IMR-90 (cell line): ENCODE results near the gene MRE11. TPM values are rescaled to one million over a fixed set of nuclear protein-coding genes. Genes with fewer than 3 reads are reported as not detected.

Experiments
- ATAC-seq: fragments of 200-7000 bp; cut with Tn5 transposase; 2 replicates; pipeline ENCODE4 v1.9.1; 2020; ENCODE audit warnings: low read depth, mild to moderate bottlenecking, moderate library complexity
- BruUV-seq: library from RNA; stranded (reverse); fragments of 400-500 nt; replicated peaks from 2 replicates; lab custom pipeline; 2021; lab: Mats Ljungman, UMichigan
- CTCF ChIA-PET: fragments of 300-600 bp; formaldehyde crosslinking; extraction: SDS; loops from one replicate; lab custom pipeline; 2021; ENCODE audit warnings: antibody characterized with exemption; lab: Yijun Ruan, JAX
- POLR2A ChIA-PET: fragments of 300-600 bp; sonication (Branson Sonifier 250); formaldehyde crosslinking; loops from one replicate; lab custom pipeline; 2022; ENCODE audit warnings: antibody characterized with exemption; ENCODE audit not compliant: unreplicated experiment; lab: Charles Lee
- DNase-seq: peaks from one replicate; pipeline ENCODE4 v3.0.0; 2013
- H2AFZ ChIP-seq: replicated peaks from 2 replicates; pipeline ENCODE3; 2013; ENCODE audit warnings: low read length, mild to moderate bottlenecking; ENCODE audit not compliant: poor library complexity
- H2AK5ac ChIP-seq: 2 replicates; pipeline ENCODE4 v1.6.1; 2013; ENCODE audit warnings: low read depth, low read length, inconsistent platforms
- H2AK9ac ChIP-seq: replicated peaks from 2 replicates; pipeline ENCODE3; 2013; ENCODE audit warnings: mild to moderate bottlenecking, low read depth, low read length, moderate library complexity; ENCODE audit not compliant: poor library complexity
- H2BK120ac ChIP-seq: 2 replicates; pipeline ENCODE4 v1.6.1; 2013; ENCODE audit warnings: low read depth, low read length, inconsistent platforms
- H2BK15ac ChIP-seq: 3 replicates; pipeline ENCODE4 v1.6.1; 2013; ENCODE audit warnings: low read depth, low read length, inconsistent platforms
- H2BK20ac ChIP-seq: 2 replicates; pipeline ENCODE4 v1.6.1; 2013; ENCODE audit warnings: low read depth, mild to moderate bottlenecking, inconsistent platforms, low read length, moderate library complexity
- H2BK5ac ChIP-seq: 2 replicates; pipeline ENCODE4 v1.6.1; 2013; ENCODE audit warnings: mild to moderate bottlenecking, low read depth, low read length, inconsistent platforms; ENCODE audit not compliant: poor library complexity, severe bottlenecking
- H3K14ac ChIP-seq: replicated peaks from 2 replicates; pipeline ENCODE4 v1.6.1; 2013; ENCODE audit warnings: low read depth, low read length, inconsistent platforms
- H3K18ac ChIP-seq: 2 replicates; pipeline ENCODE4 v1.6.1; 2013; ENCODE audit warnings: low read depth, low read length, control low read depth
- H3K23ac ChIP-seq: 2 replicates; pipeline ENCODE4 v1.6.1; 2013; ENCODE audit warnings: low read depth, low read length, inconsistent platforms
- H3K27ac ChIP-seq: 2 replicates; pipeline ENCODE4 v1.5.1; 2013; ENCODE audit warnings: mild to moderate bottlenecking, control low read depth, low read length; ENCODE audit not compliant: insufficient read depth
- H3K27me3 ChIP-seq: 2 replicates; pipeline ENCODE4 v1.6.1; 2013; ENCODE audit warnings: low read length; ENCODE audit not compliant: control insufficient read depth, insufficient read depth
- H3K36me3 ChIP-seq: 2 replicates; pipeline ENCODE4 v1.6.1; 2013; ENCODE audit warnings: low read length, mixed read lengths; ENCODE audit not compliant: control insufficient read depth, insufficient read depth
- H3K4ac ChIP-seq: 2 replicates; pipeline ENCODE4 v1.6.1; 2013; ENCODE audit warnings: low read depth, low read length, inconsistent platforms
- H3K4me1 ChIP-seq: 2 replicates; pipeline ENCODE4 v1.6.1; 2013; ENCODE audit warnings: low read length, mixed read lengths; ENCODE audit not compliant: control insufficient read depth, insufficient read depth
- H3K4me2 ChIP-seq: 2 replicates; pipeline ENCODE4 v1.6.1; 2013; ENCODE audit warnings: low read depth, mild to moderate bottlenecking, control low read depth, low read length, moderate library complexity
- H3K4me3 ChIP-seq: 2 replicates; pipeline ENCODE4 v1.5.1; 2013; ENCODE audit warnings: low read depth, mild to moderate bottlenecking, control low read depth, low read length, moderate library complexity; ENCODE audit not compliant: insufficient read depth
- H3K56ac ChIP-seq: 2 replicates; pipeline ENCODE4 v1.6.1; 2013; ENCODE audit warnings: low read length, inconsistent platforms; ENCODE audit not compliant: insufficient read depth; ENCODE audit errors: extremely low read depth
- H3K79me1 ChIP-seq, 2 experiments: 2 replicates each; pipeline ENCODE4 v1.6.1; 2013; ENCODE audit warnings: low read length in 2 of 2, inconsistent platforms in 1 of 2, low read depth in 1 of 2
- H3K9ac ChIP-seq: 2 replicates; pipeline ENCODE4 v1.6.1; 2013; ENCODE audit warnings: low read depth, low read length, control low read depth
- H3K9me1 ChIP-seq: 2 replicates; pipeline ENCODE4 v1.6.1; 2013; ENCODE audit warnings: low read length, inconsistent platforms; ENCODE audit not compliant: insufficient read depth
- H3K9me3 ChIP-seq: 2 replicates; pipeline ENCODE4 v1.6.1; 2013; ENCODE audit warnings: low read length; ENCODE audit not compliant: control insufficient read depth, insufficient read depth
- H4K20me1 ChIP-seq: 2 replicates; pipeline ENCODE4 v1.6.1; 2013; ENCODE audit warnings: low read length, inconsistent platforms; ENCODE audit not compliant: insufficient read depth
- H4K5ac ChIP-seq: 2 replicates; pipeline ENCODE4 v1.6.1; 2013; ENCODE audit warnings: mild to moderate bottlenecking, low read depth, low read length, control low read depth
- H4K8ac ChIP-seq, 2 experiments: 2 replicates each; pipeline ENCODE4 v1.6.1; 2013; ENCODE audit warnings: low read depth in 2 of 2, low read length in 2 of 2, control low read depth in 1 of 2, inconsistent platforms in 1 of 2
- H4K91ac ChIP-seq: 2 replicates; pipeline ENCODE4 v1.6.1; 2013; ENCODE audit warnings: low read depth, low read length, inconsistent platforms; ENCODE audit not compliant: insufficient read depth
- CHD1 ChIP-seq: IDR thresholded peaks from 2 replicates; pipeline ENCODE4 v1.6.1; 2012; ENCODE audit warnings: low read depth, low read length, improper control_type of control experiment
- RFX5 ChIP-seq: IDR thresholded peaks from 2 replicates; pipeline ENCODE4 v1.8.0; 2012; ENCODE audit warnings: low read depth, mild to moderate bottlenecking, low read length, moderate library complexity
- SMC3 ChIP-seq: fragments of 150-350 bp; IDR thresholded peaks from 2 replicates; pipeline ENCODE4 v1.6.1; 2016; ENCODE audit warnings: low read depth, mild to moderate bottlenecking, antibody characterized with exemption, low read length, moderate library complexity
- WGBS, 2 experiments: methylation state at CpG; one replicate each; pipeline versions ENCODE4 v1.1.5 to v1.1.7; 2013; ENCODE audit warnings: missing lambda C conversion rate in 2 of 2; ENCODE audit not compliant: insufficient read length in 1 of 2; ENCODE audit errors: extremely low coverage in 2 of 2; 5-methylcytosine and 5-hydroxymethylcytosine counted together
- dilution Hi-C: fragments of 300-500 bp; cut with HindIII; formaldehyde crosslinking; loops from one replicate; pipeline ENCODE4 v1.14.3; 2018; ENCODE audit warnings: low sequenced_read_pairs; ENCODE audit not compliant: unreplicated experiment
- in situ Hi-C: fragments of 300-500 bp; cut with MboI; formaldehyde crosslinking; loops from 3 replicates; pipeline ENCODE4 v1.14.3; 2019; ENCODE audit warnings: low sequenced_read_pairs, inconsistent platforms, mixed read lengths
- intact Hi-C: fragments of 100-400 bp; cut with micrococcal nuclease; formaldehyde crosslinking; loops from 2 replicates; pipeline ENCODE4 v1.10.0; 2022
- polyA plus RNA-seq, 3 experiments: library from polyadenylated mRNA; depleted of rRNA; stranded (reverse); fragments of >200 nt; gene quantifications; 2 replicates each; pipeline ENCODE4 v1.2.3, GENCODE V29; 2012; ENCODE audit warnings: low replicate concordance in 1 of 3
- total RNA-seq: library from RNA; depleted of rRNA; stranded (reverse); fragments of >200 nt; gene quantifications from 2 replicates; pipeline ENCODE4 v1.2.3, GENCODE V29; 2012

Gene MRE11
- total and polyA plus RNA-seq, 2 of the 4 experiments (the other 2 are of a cell fraction) = 9.0 to 15.6 TPM

GRCh38 chr11:94477624-94478023, 16.0 kb downstream of the MRE11 start:
- no peak overlapping the region for H3K4me3 ChIP-seq
- H2AFZ ChIP-seq = no peak overlapping the region
- H3K9me3 ChIP-seq = no peaks in the 10 kb centered on the region
- no peak overlapping the region for H3K9ac ChIP-seq
- H4K91ac ChIP-seq = no peak overlapping the region
- no peak overlapping the region for H3K18ac ChIP-seq
- no peaks in the 10 kb centered on the region for H3K27me3 ChIP-seq
- no peak overlapping the region for H2AK5ac ChIP-seq
- H3K36me3 ChIP-seq = peaks cover 3% of the 10 kb centered on the region
- in situ Hi-C loops (no loop called here), dilution Hi-C loops (no loop called here), intact Hi-C loops (no loop called here)
- no peak overlapping the region for H3K27ac ChIP-seq
- DNase-seq (no peak), ATAC-seq (no peak)
- BruUV-seq = no TSS peak
- H4K5ac ChIP-seq = no peak overlapping the region
- no peak overlapping the region for H3K14ac ChIP-seq
- H2BK5ac ChIP-seq = no peak overlapping the region
- WGBS, 2 experiments = 100% methylated on average over 1 of the region's 2 CpGs; no CpG with 5 or more reads in 1 of the 2 experiments
- no peak overlapping the region for H2BK120ac ChIP-seq
- H3K9me1 ChIP-seq = no peaks in the 10 kb centered on the region
- no peak overlapping the region for H3K4me2 ChIP-seq
- no peaks in the 10 kb centered on the region for H4K20me1 ChIP-seq
- no peak overlapping the region for H3K56ac ChIP-seq
- H2AK9ac ChIP-seq = no peak overlapping the region
- no peak overlapping the region for H2BK15ac ChIP-seq
- no peaks in the 10 kb centered on the region for H3K4me1 ChIP-seq
- no peak overlapping the region for H3K4ac ChIP-seq
- CTCF ChIA-PET = no interaction called here
- H3K79me1 ChIP-seq = no peaks in the 10 kb centered on the region
- H3K23ac ChIP-seq = no peak overlapping the region
- POLR2A ChIA-PET = no interaction called here
- no peak overlapping the region for H4K8ac ChIP-seq
- H2BK20ac ChIP-seq = no peak overlapping the region
- no peak for TF ChIP-seq CHD1
- no peak for TF ChIP-seq SMC3
- no peak for TF ChIP-seq RFX5
